Stimulated activated CD8-positive, alpha-beta memory T cell treated with anti-CD3 and anti-CD28 coated beads, Interleukin-4, amount 100 ng/mL, for 24 hours (primary cell): ENCODE data around the gene CCT7.

Experiments used
- DNase-seq: peaks from one replicate; pipeline ENCODE4 v3.0.0-alpha.2; 2020; ENCODE audit warnings: low read depth

The CCT7 gene

GRCh38 chr2:73227086-73227485, 7.0 kb upstream of the CCT7 start:
- no peak for DNase-seq

GRCh38 chr2:73228631-73229030, 5.5 kb upstream of the CCT7 start:
- no peak for DNase-seq

DNA sequence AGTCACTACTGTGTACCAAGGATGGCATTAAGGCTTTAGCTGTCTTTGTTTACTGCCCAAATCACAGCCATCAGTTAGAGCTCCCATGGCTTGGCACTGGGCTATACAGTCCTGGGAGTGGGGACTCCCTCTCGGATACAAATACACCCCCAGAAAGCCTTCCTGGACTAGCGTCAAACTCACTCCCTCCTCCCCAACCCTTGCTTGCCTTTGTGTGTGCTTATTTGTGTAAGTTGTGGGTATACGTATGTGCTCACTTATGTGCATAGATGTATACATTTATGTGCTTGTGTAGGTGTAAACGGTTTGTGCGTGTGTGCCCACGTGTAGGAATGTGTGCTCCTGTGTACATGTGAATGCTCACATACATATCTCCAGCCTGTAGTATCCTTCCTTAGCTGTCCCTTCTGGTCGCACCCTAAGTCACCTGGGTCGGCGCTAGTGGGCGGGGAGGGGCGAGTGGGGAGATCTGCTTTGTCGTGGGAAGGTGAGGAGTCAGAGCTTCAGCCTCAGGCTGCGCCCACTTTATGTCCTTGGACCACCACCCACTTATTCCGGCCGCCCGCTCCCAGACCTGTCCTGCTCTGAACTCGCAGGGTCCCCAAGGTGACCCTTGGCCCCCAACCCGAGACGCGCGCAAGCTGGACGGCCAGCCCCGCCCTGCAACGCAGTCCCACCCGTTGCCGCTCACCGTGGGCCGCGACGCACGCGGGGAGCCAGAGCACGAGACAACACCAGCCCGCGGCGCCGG, 1.5 kb upstream of the CCT7 start:
- DNase-seq, result peak; percentile 11

GRCh38 chr2:73233154-73233931, 765 bp upstream of the CCT7 start, which contains the start of gene PRADC1:
PRADC1 (minus strand) TSS chr2:73233239; CDS start chr2:73233160, 79 bp downstream.
- DNase-seq, result peak; percentile 90

GRCh38 chr2:73235315-73236028, 1.4 kb downstream of the CCT7 start:
- no peak for DNase-seq

DNA sequence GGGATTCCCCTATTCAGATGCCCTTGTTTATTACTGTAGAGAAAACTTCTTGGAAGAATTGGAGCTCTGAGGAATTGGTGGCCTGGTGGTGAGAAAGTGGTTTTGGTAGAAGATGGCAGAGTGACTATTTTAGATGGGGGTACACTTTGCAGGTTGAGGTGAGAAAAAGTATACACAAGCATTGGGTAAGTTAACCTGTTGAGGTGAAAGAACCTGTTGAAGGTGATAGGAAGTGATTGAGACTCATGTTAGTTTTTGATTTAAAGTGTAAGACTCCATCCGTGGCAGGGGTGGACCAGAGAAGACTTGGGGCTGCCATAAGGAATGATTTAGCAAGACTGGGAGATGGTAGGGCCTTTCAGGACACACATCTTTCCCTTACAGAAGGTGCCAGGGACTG, 3.1 kb downstream of the CCT7 start:
- no peak for DNase-seq

DNA sequence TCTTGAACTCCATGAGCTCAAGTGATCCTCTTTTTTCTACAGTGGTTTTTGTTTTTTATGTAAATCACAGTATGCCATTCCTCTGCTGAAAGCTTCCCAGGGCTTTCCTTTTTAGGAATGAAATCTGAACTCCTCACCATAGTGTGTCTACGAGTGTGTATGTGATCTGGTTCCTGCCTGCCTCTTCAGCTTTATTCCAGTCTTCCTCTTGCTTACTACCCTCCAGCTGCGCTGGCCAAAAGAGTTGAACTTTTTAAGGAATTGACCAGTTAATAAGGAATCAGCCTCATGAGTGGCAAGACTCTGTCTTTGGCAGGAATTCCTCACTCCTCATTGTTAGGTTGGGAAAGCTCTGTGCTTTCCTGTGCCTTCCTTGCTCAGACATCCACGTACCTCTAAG, 4.0 kb downstream of the CCT7 start:
- DNase-seq, result no peak

DNA sequence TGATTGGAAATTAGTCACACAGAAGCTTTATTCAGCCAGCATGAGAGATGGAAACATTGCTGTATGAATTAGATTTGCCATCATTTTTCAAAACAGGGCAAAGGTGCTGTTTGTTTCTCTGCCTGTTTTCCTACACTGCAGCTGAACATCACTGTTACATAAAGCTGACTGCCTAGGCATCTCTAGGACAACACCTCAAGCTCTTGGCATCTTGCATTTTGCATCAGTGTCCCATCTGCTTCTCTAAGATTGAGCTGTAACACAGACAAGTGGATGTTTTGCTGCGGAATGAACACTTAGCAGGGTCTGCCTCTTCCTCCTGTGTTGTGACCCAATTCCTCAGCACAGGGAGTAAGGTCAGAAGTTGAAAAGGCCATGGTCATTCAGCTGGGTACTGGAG, 4.9 kb downstream of the CCT7 start:
- no peak for DNase-seq

- DNase-seq, result no peak
Measured at GRCh38 chr2:73239776-73240175, 5.7 kb downstream of the CCT7 start.

DNA sequence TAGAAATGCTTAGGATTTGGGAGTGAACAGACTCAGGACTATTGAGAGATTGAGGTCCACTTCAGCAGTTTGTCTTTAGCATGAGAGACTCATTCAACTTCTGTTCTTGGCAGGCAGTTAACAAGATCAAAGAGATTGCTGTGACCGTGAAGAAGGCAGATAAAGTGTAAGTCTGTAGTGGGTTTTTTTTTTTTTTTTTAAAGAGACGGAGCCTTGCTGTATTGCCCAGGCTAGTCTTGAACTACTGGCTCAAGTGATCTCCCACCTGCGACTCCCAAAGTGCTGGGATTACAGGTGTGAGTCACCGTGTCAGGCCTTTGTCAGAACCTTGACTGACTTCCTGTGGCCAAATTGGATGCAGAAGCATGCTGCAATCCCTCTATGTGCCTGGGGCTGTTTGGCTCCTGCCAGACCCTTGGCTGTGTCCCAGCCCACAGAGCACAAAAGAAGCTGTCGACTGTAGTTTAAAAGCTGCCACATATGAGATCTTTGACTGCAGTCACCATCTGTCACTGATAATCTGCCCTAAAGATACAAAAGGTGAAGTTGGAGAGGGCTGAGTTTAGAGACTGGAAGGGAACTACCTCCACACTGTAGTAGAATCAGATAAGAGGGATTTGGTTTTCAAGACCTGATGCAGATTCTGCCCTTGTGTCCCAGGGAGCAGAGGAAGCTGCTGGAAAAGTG, 9.9 kb downstream of the CCT7 start:
- DNase-seq, result no peak

- DNase-seq, result no peak
Measured at GRCh38 chr2:73244580-73244979, 10.5 kb downstream of the CCT7 start.

DNA sequence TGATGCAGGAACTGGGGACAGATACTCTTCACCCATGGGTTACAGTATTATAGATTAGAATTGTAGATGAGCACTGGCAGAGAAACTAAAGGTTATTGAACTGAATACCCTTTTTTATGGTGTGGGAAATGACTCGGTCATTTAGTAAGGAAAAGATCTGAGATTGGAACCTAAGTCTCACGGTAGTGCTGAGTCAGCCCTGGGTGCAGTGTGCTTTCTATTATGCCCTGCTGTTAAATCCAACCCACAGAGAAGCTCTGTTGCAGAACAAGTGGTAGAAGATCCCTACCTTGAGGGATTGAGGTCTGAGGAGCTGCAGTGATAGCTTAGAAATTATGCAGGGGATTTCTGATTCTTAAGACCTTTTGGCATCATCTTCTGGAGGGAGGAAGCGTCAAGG, 12.7 kb downstream of the CCT7 start:
- DNase-seq, result no peak

DNA sequence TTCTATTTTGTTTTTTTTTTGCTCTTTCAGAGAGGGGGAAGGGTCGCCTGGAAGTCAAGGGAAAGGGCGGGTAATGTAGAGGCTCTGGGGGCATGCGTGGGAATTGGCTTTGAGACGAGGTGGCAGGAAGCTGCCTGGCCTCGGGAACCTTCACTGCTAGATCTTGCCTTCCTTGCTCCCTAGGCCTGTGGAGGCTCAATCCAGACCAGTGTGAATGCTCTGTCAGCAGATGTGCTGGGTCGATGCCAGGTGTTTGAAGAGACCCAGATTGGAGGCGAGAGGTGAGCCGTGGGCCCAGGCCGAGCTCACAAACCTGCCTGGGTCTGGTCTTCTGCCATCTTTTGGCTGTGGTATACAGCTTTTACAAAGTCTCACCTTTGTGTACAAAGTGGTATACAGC, 15.5 kb downstream of the CCT7 start:
- no peak for DNase-seq

DNA sequence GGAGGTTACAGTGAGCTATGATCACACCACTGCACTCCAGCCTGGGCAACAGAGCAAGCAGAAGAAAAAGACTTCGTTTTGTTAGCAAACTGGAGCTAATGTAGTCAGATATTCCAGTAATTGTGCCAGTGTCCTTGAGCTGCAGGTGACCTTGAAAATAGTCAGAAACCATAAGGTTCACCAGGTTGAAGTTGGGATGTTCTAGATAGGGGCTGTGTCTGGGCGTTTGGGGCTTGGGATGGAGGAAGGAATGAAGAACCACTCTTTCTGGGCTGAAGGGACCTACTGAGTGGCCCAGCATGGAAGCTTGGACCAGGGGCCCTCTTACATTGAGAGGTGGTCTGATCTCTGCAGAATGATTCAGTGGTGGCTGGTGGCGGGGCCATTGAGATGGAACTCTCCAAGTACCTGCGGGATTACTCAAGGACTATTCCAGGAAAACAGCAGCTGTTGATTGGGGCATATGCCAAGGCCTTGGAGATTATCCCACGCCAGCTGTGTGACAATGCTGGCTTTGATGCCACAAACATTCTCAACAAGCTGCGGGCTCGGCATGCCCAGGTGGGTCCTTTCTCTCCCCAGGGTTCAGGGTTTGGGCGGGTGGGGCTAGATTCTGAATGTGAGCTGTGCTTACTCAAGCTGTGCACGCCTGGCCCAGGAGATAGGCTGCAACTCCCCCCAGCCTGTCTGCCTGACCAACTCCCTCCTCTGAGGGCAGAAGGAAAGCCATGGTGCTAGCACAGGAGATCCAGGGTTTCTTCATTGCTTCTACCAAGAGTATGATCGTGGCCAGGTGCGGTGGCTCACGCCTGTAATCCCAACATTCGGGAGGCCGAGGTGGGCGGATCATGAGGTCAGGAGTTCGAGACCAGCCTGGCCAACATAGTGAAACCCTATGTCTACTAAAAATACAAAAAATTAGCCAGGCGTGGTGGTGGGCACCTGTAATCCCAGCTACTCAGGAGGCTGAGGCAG, 17.1 kb downstream of the CCT7 start:
- no peak for DNase-seq

- DNase-seq, result no peak
Measured at GRCh38 chr2:73252238-73253027, 18.3 kb downstream of the CCT7 start.

DNA sequence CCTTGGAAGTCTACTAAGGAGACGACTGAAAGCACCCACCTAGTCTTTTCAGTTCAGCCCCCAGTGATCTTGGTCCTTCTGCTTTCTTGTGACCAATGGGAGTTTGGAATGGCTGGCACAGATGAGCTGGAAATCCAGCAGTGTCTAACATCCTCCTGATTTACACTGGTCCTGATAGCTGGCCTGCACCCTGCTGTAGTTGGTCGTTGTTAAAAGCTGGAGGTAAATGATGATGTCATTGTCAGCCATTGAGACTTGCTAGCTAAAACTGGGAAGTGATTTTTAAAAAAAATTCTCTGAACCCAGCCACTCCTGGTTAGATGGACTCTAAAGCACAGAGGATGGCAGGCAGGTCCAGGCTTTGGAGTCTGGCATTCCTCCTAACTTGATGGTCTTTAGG, 19.3 kb downstream of the CCT7 start:
- DNase-seq, result no peak

DNA sequence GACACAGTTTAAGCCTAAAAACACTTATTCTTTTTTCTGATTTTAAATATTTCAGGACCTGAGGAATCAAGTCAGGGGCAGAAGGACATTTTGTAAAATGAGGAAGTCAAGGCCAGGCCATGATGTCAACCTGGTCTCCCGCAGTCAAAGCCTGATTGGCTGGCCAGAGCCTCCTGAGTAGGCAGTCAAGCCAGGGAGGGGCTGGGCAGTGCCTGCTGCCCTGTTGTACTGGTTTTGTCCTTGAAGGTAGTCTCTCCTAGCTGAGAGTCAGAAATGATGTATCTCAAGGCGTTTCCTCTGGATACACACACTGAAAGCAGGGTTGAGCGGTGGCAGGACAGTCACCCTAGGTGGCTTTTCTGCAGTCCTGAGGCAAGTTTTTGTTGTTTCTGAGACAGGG, 19.8 kb downstream of the CCT7 start:
- DNase-seq, result no peak

DNA sequence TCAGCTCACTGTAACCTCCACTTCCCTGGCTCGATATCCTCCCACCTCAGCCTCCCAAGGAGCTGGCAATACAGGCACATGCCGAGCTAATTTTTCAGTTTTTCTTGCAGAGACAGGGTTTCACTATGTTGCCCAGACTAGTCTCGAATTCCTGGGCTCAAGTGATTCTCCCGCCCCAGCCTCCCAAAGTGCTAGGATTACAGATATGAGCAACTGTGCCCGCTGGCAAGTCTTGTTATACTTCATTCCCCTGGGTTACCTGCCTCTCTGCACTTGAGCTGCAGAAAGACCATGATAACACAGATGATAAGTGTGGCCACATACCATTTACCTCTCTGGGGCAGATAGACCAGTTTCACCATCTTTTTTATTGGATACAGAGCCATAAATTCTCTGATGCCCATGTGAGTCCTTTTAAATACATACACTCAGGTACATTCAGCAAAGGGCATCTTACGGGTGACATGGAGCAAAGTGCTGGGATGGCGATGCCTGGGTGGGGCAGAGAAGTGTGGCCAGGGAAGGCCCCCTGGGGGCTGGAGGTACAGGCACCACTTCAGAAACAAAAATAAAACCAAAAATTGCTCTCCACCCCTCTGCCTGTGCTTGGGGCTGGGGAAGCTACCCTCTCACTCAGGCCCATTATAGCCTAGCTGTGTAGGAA, 20.4 kb downstream of the CCT7 start:
- DNase-seq, result no peak

- no peak for DNase-seq
Measured at GRCh38 chr2:73255007-73255644, 21.0 kb downstream of the CCT7 start.
